Neural cell (in vitro differentiated cells): Measurements from ENCODE around the gene BRSK2. TPM values are rescaled to one million over a fixed set of nuclear protein-coding genes. Genes with fewer than 3 reads are reported as not detected.

Experiments
- H2AFZ ChIP-seq: fragments of 200-600, 300-800 bp; sonication (generic), shearing (Covaris generic); 2 replicates; pipeline ENCODE4 v1.6.0; 2014; ENCODE audit warnings: low read depth, mild to moderate bottlenecking, antibody characterized with exemption, low read length, moderate library complexity
- H3F3A ChIP-seq: fragments of 200-600 bp; shearing (Covaris generic); 2 replicates; pipeline ENCODE4 v1.6.1; 2016; ENCODE audit warnings: mild to moderate bottlenecking, moderate library complexity, mixed read lengths, antibody characterized with exemption, low read length; ENCODE audit not compliant: insufficient read depth, poor library complexity, severe bottlenecking
- H3K27ac ChIP-seq: fragments of 200-600, 300-800 bp; sonication (generic), shearing (Covaris generic); 2 replicates; pipeline ENCODE4 v1.5.1; 2014; ENCODE audit warnings: mild to moderate bottlenecking, low read length, moderate library complexity
- H3K27me3 ChIP-seq: fragments of 300-800, 200-600 bp; sonication (generic), shearing (Covaris generic); 2 replicates; pipeline ENCODE4 v1.6.0; 2014; ENCODE audit warnings: mild to moderate bottlenecking, low read depth, low read length, moderate library complexity; ENCODE audit not compliant: insufficient read depth
- H3K36me3 ChIP-seq: fragments of 300-800, 200-600 bp; sonication (generic), shearing (Covaris generic); 2 replicates; pipeline ENCODE4 v1.5.1; 2014; ENCODE audit warnings: mild to moderate bottlenecking, antibody characterized with exemption, low read length, moderate library complexity; ENCODE audit not compliant: insufficient read depth
- H3K4me2 ChIP-seq: fragments of 300-800, 200-600 bp; sonication (generic), shearing (Covaris generic); 2 replicates; pipeline ENCODE4 v1.6.0; 2014; ENCODE audit warnings: mild to moderate bottlenecking, low read length
- H3K4me3 ChIP-seq: fragments of 300-800, 200-600 bp; sonication (generic), shearing (Covaris generic); 2 replicates; pipeline ENCODE4 v1.5.1; 2014; ENCODE audit warnings: mild to moderate bottlenecking, low read length, moderate library complexity
- H3K79me2 ChIP-seq: fragments of 200-600 bp; shearing (Covaris generic); replicated peaks from 2 replicates; pipeline ENCODE4 v1.6.0; 2014; ENCODE audit warnings: mild to moderate bottlenecking, low read length, moderate library complexity; ENCODE audit not compliant: insufficient read depth
- H3K9ac ChIP-seq: fragments of 300-800, 200-600 bp; sonication (generic), shearing (Covaris generic); 2 replicates; pipeline ENCODE4 v1.6.1; 2016; ENCODE audit warnings: mild to moderate bottlenecking, low read length, mixed read lengths
- H3K9me2 ChIP-seq: fragments of 200-600 bp; shearing (Covaris generic); 2 replicates; pipeline ENCODE4 v1.6.1; 2016; ENCODE audit warnings: mild to moderate bottlenecking, low read length, mixed read lengths; ENCODE audit not compliant: insufficient read depth
- H3K9me3 ChIP-seq: fragments of 200-600, 300-800 bp; sonication (generic), shearing (Covaris generic); 2 replicates; pipeline ENCODE4 v1.6.1; 2016; ENCODE audit warnings: mild to moderate bottlenecking, mixed run types, low read length, moderate library complexity, mixed read lengths
- H4K20me1 ChIP-seq: fragments of 200-600 bp; shearing (Covaris generic); 2 replicates; pipeline ENCODE4 v1.6.1; 2016; ENCODE audit warnings: mild to moderate bottlenecking, mixed run types; ENCODE audit not compliant: insufficient read depth
- EP300 ChIP-seq: fragments of 450-650 bp; conservative IDR thresholded peaks from 2 replicates; pipeline ENCODE4 v1.6.1; 2014; ENCODE audit warnings: antibody characterized with exemption, mild to moderate bottlenecking, moderate library complexity; ENCODE audit not compliant: poor library complexity, severe bottlenecking
- EZH2 ChIP-seq: fragments of 200-600, 300-800 bp; shearing (Covaris generic), sonication (generic); IDR thresholded peaks from 2 replicates; pipeline ENCODE4 v1.6.1; 2014; ENCODE audit warnings: antibody characterized with exemption, low read length, borderline replicate concordance, mild to moderate bottlenecking; ENCODE audit not compliant: insufficient read depth, poor library complexity, severe bottlenecking
- MXI1 ChIP-seq: fragments of 450-650 bp; conservative IDR thresholded peaks from 2 replicates; pipeline ENCODE4 v1.6.1; 2014; ENCODE audit warnings: antibody characterized with exemption, mild to moderate bottlenecking; ENCODE audit not compliant: poor library complexity, severe bottlenecking
- POLR2AphosphoS5 ChIP-seq: IDR thresholded peaks from 2 replicates; pipeline ENCODE4 v1.6.1; 2012
- RAD21 ChIP-seq: fragments of 450-650 bp; conservative IDR thresholded peaks from 2 replicates; pipeline ENCODE4 v1.6.1; 2014; ENCODE audit warnings: antibody characterized with exemption, mild to moderate bottlenecking, moderate library complexity
- REST ChIP-seq: IDR thresholded peaks from 2 replicates; pipeline ENCODE4 v1.6.1; 2012; ENCODE audit warnings: borderline replicate concordance
- SMC3 ChIP-seq: fragments of 450-650 bp; conservative IDR thresholded peaks from 2 replicates; pipeline ENCODE4 v1.6.1; 2014; ENCODE audit warnings: antibody characterized with exemption, mild to moderate bottlenecking, moderate library complexity; ENCODE audit not compliant: poor library complexity
- TAF1 ChIP-seq: IDR thresholded peaks from 2 replicates; pipeline ENCODE4 v1.6.1; 2012; ENCODE audit warnings: low read depth
- polyA plus RNA-seq: library from polyadenylated mRNA; depleted of rRNA; stranded (reverse); fragments of >200 nt; gene quantifications from 2 replicates; pipeline ENCODE4 v1.2.3, GENCODE V29; 2014
- TF ChIP-seq, protein P1 (sequence below): fragments of 450-650 bp; IDR thresholded peaks from 2 replicates; pipeline ENCODE4 v1.5.1; 2014; ENCODE audit warnings: antibody characterized with exemption, mild to moderate bottlenecking, moderate library complexity; ENCODE audit not compliant: poor library complexity, severe bottlenecking

The BRSK2 gene
- polyA plus RNA-seq, 1 donor from 2014 or later: 47.5 TPM

DNA sequence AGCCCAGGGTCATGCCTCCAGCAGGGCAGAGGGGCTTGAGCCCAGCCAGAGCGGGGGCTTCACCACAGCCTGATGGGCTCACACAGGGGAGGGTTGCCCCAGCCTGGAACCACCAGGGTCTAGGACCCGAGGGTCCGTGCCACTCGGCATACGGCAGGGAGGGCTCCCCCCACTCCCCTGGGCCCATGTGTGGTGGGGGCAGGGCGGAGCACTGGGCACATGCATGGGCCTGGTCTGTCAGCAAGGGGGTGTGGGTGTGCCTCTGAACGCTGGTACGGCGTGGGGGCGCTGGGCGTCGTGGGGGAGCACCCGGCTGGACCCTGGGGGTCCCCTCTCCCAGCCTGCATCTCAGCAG, 67.6 kb downstream of the BRSK2 start:
- Histone ChIP-seq H3K36me3 (no peaks in the 10 kb centered on the region), H3F3A (no peaks in the 10 kb centered on the region), H3K4me3 (no peak overlapping the region), H3K9ac (no peak overlapping the region), H2AFZ (no peak overlapping the region), H4K20me1 (no peaks in the 10 kb centered on the region), H3K27me3 (no peaks in the 10 kb centered on the region), H3K4me2 (no peak overlapping the region), H3K9me3 (no peaks in the 10 kb centered on the region), H3K79me2 (no peaks in the 10 kb centered on the region), H3K9me2 (no peaks in the 10 kb centered on the region), H3K27ac (no peak overlapping the region)
- peak; percentile 9 for TF ChIP-seq POLR2AphosphoS5
- no peak for TF ChIP-seq MXI1
- TF ChIP-seq TAF1: no peak
- TF ChIP-seq, protein P1, sequence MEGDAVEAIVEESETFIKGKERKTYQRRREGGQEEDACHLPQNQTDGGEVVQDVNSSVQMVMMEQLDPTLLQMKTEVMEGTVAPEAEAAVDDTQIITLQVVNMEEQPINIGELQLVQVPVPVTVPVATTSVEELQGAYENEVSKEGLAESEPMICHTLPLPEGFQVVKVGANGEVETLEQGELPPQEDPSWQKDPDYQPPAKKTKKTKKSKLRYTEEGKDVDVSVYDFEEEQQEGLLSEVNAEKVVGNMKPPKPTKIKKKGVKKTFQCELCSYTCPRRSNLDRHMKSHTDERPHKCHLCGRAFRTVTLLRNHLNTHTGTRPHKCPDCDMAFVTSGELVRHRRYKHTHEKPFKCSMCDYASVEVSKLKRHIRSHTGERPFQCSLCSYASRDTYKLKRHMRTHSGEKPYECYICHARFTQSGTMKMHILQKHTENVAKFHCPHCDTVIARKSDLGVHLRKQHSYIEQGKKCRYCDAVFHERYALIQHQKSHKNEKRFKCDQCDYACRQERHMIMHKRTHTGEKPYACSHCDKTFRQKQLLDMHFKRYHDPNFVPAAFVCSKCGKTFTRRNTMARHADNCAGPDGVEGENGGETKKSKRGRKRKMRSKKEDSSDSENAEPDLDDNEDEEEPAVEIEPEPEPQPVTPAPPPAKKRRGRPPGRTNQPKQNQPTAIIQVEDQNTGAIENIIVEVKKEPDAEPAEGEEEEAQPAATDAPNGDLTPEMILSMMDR: no peak

DNA sequence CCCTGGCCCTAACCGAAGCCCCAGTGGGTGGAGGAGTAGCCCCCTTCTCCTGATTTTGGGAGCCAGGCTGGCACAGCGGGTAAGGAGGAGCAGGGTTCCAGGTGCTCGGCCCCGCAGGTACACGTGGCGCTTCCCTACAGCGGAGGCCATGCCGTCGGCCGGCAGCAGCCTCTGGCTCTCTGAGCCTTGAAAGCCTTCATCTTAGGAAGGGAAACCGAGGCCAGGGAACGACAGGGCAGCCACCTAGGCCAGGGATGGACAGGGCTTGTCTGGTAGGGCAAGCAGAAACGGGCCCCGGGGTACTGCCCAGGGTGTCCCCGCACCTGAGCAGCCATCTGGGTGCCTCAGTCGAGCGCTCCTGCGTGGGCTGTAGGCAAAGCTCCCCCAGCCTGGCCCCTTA, 68.1 kb downstream of the BRSK2 start:
- Histone ChIP-seq H4K20me1 (no peaks in the 10 kb centered on the region), H3K27ac (no peak overlapping the region), H3K9me3 (no peaks in the 10 kb centered on the region), H3K79me2 (no peaks in the 10 kb centered on the region), H3K36me3 (no peaks in the 10 kb centered on the region), H3K27me3 (no peaks in the 10 kb centered on the region), H3K4me2 (no peak overlapping the region), H3K4me3 (no peak overlapping the region), H2AFZ (no peak overlapping the region), H3F3A (no peaks in the 10 kb centered on the region), H3K9ac (no peak overlapping the region), H3K9me2 (no peaks in the 10 kb centered on the region)
- no peak for TF ChIP-seq POLR2AphosphoS5
- TF ChIP-seq MXI1: no peak
- TF ChIP-seq, protein P1: no peak
- no peak for TF ChIP-seq SMC3
- TF ChIP-seq EZH2: no peak
- no peak for TF ChIP-seq EP300
- no peak for TF ChIP-seq TAF1
- TF ChIP-seq RAD21: no peak
- TF ChIP-seq REST: no peak
